Skeletal muscle tissue (tissue), 4 donors: ENCODE data around the gene C16orf95. TPM values are rescaled to one million over a fixed set of nuclear protein-coding genes. Genes with fewer than 3 reads are reported as not detected.

Source experiments
- H3K27ac ChIP-seq: one replicate; pipeline ENCODE4 v1.7.0; 2013; ENCODE audit warnings: mild to moderate bottlenecking, low read depth, low read length, inconsistent platforms
- H3K27me3 ChIP-seq, 3 donors: one replicate each; pipeline ENCODE4 v1.7.0; 2013; ENCODE audit warnings: low read length in 3 of 3; ENCODE audit not compliant: control insufficient read depth in 3 of 3, insufficient read depth in 3 of 3
- H3K36me3 ChIP-seq, 3 donors: one replicate each; pipeline ENCODE4 v1.7.0; 2013; ENCODE audit warnings: low read length in 3 of 3; ENCODE audit not compliant: control insufficient read depth in 3 of 3, insufficient read depth in 3 of 3
- H3K4me1 ChIP-seq, 3 donors: one replicate each; pipeline ENCODE4 v1.7.0; 2013; ENCODE audit warnings: low read length in 3 of 3, mild to moderate bottlenecking in 3 of 3; ENCODE audit not compliant: control insufficient read depth in 3 of 3, insufficient read depth in 3 of 3
- H3K4me3 ChIP-seq, 3 donors: one replicate each; pipeline ENCODE4 v1.7.0; 2013; ENCODE audit warnings: low read length in 3 of 3
- H3K9ac ChIP-seq, 3 donors: one replicate each; pipeline ENCODE4 v1.7.0; 2013; ENCODE audit warnings: low read length in 3 of 3, mild to moderate bottlenecking in 3 of 3, moderate library complexity in 2 of 3, low read depth in 1 of 3
- H3K9me3 ChIP-seq, 3 donors: one replicate each; pipeline ENCODE4 v1.7.0; 2013; ENCODE audit warnings: low read length in 3 of 3; ENCODE audit not compliant: control insufficient read depth in 3 of 3
- total RNA-seq: library from RNA; depleted of rRNA; stranded (reverse); fragments of >200 nt; gene quantifications from one replicate; pipeline ENCODE4 v1.2.3, GENCODE V29; 2014
- donor health status: Osteomylitis.

Gene C16orf95
- total RNA-seq, 1 donor from 2014 or later, result 2.6 TPM

DNA sequence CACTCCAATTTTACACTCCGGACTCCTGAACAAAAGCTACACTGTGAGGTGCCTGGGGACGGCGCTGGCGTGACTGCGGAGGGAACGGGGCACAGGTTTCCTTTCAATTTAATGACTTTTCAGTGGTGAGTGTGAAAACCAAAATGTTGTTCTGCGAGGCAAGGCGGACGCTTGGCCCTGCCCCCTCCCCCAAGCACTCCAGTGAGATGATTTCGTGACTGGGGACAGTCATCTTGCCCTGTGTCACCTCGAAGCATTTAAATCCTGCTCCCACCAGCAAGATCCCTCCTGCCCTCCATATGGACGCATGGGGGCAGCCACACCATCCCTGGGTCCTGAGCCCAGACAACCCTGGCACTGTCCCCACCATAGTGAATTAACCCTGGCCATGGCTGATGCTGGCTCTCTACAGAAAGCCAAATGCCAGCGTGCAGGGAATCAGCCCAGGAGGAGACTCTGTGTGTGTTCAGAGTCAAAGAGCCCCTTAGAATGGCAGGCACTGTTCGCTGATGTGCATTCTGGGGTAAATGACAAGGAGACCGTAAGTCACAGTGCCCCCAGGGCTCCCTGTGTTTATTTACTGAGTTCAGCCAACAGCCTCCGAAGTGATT, 41.0 kb downstream of the C16orf95 start:
- Histone ChIP-seq H3K4me3 (no peak overlapping the region), H3K9ac (no peak overlapping the region), H3K4me1 (peaks cover 0 to 2% (median 2%) of the 10 kb centered on the region in 3 donors), H3K27me3 (peaks cover 0 to 7% (median 3%) of the 10 kb centered on the region in 3 donors), H3K9me3 (no peaks in the 10 kb centered on the region), H3K36me3 (no peaks in the 10 kb centered on the region), H3K27ac (no peak overlapping the region)

- no peaks in the 10 kb centered on the region for H3K36me3 ChIP-seq
- H3K4me3 ChIP-seq, result no peak overlapping the region
- no peak overlapping the region for H3K27ac ChIP-seq
- H3K4me1 ChIP-seq, result peaks cover 0 to 2% (median 2%) of the 10 kb centered on the region in 3 donors
- H3K9me3 ChIP-seq, result no peaks in the 10 kb centered on the region
- H3K27me3 ChIP-seq, result peaks cover 0 to 7% (median 3%) of the 10 kb centered on the region in 3 donors
- no peak overlapping the region for H3K9ac ChIP-seq
Observed at GRCh38 chr16:87274794-87275193, 42.4 kb downstream of the C16orf95 start.

DNA sequence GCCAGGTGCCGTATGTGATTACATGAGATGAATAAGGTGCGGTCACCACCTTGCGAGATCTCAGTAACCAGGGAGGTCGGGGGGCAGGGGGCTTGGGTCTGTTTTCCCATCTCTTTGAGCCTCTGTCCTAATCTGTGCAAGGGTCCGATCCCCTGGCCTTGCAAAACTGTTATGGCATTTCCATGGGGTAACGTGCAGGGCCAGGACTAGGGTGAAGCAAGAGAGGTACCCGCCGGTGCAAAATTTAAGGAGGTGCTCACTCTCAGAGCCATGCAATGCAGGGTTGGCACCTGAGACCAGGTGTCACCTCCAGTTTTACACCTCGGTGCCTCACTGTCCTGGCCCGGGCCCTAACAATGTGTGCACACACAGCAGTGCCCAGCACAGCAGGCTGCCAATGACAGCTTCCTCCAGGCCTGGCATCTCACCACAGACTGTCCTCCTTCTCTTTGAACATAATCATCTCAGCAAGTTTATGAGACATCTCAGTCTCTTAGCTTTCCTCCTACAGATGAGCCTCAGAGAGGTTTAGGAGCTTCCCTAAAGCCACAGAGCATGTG, 43.6 kb downstream of the C16orf95 start:
- peaks cover 0 to 7% (median 3%) of the 10 kb centered on the region in 3 donors for H3K27me3 ChIP-seq
- H3K27ac ChIP-seq, result no peak overlapping the region
- H3K9ac ChIP-seq, result no peak overlapping the region
- H3K4me1 ChIP-seq, result no peaks in the 10 kb centered on the region
- no peaks in the 10 kb centered on the region for H3K9me3 ChIP-seq
- H3K4me3 ChIP-seq, result no peak overlapping the region
- no peaks in the 10 kb centered on the region for H3K36me3 ChIP-seq

- Histone ChIP-seq H3K27me3 (peaks cover 0 to 3% (median 3%) of the 10 kb centered on the region in 3 donors), H3K9me3 (no peaks in the 10 kb centered on the region), H3K27ac (no peak overlapping the region), H3K36me3 (no peaks in the 10 kb centered on the region), H3K4me1 (no peaks in the 10 kb centered on the region), H3K9ac (no peak overlapping the region), H3K4me3 (no peak overlapping the region)
Observed at GRCh38 chr16:87271256-87271655, 45.9 kb downstream of the C16orf95 start.

- Histone ChIP-seq H3K4me1 (no peaks in the 10 kb centered on the region), H3K9me3 (no peaks in the 10 kb centered on the region), H3K27me3 (no peaks in the 10 kb centered on the region), H3K36me3 (no peaks in the 10 kb centered on the region), H3K9ac (no peak overlapping the region), H3K27ac (no peak overlapping the region), H3K4me3 (no peak overlapping the region)
Observed at GRCh38 chr16:87267566-87267965, 49.6 kb downstream of the C16orf95 start.

- H3K27ac ChIP-seq, result no peak overlapping the region
- no peak overlapping the region for H3K9ac ChIP-seq
- H3K27me3 ChIP-seq, result no peaks in the 10 kb centered on the region
- H3K4me3 ChIP-seq, result no peak overlapping the region
- H3K36me3 ChIP-seq, result no peaks in the 10 kb centered on the region
- no peaks in the 10 kb centered on the region for H3K4me1 ChIP-seq
- no peaks in the 10 kb centered on the region for H3K9me3 ChIP-seq
Observed at GRCh38 chr16:87266846-87267245, 50.3 kb downstream of the C16orf95 start.

DNA sequence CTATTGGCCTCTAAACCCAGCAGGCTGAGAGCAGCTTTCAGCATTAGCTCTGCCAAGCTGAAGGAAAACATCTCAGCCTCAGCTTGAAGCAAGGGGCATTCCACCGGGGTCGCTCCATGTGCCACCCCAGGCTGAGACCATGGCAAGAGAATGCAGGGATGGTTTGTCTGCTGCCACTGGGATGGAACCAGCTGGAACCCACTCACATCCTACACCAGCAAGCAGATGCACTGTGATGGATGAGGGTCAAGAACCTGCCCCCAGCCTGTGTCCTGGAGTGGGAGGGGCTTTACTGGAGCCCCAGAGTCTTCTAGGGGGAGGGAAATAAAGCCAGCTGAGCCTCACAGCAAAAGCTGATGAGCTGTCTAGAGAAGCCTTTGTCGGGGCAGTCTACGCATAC, 51.9 kb downstream of the C16orf95 start:
- Histone ChIP-seq H3K9ac (no peak overlapping the region), H3K27me3 (no peaks in the 10 kb centered on the region), H3K4me1 (no peaks in the 10 kb centered on the region), H3K9me3 (no peaks in the 10 kb centered on the region), H3K4me3 (no peak overlapping the region), H3K36me3 (no peaks in the 10 kb centered on the region), H3K27ac (no peak overlapping the region)

- H3K36me3 ChIP-seq, result no peaks in the 10 kb centered on the region
- H3K9ac ChIP-seq, result no peak overlapping the region
- no peaks in the 10 kb centered on the region for H3K27me3 ChIP-seq
- H3K9me3 ChIP-seq, result no peaks in the 10 kb centered on the region
- H3K27ac ChIP-seq, result no peak overlapping the region
- no peaks in the 10 kb centered on the region for H3K4me1 ChIP-seq
- no peak overlapping the region for H3K4me3 ChIP-seq
Observed at GRCh38 chr16:87264634-87265033, 52.6 kb downstream of the C16orf95 start.

DNA sequence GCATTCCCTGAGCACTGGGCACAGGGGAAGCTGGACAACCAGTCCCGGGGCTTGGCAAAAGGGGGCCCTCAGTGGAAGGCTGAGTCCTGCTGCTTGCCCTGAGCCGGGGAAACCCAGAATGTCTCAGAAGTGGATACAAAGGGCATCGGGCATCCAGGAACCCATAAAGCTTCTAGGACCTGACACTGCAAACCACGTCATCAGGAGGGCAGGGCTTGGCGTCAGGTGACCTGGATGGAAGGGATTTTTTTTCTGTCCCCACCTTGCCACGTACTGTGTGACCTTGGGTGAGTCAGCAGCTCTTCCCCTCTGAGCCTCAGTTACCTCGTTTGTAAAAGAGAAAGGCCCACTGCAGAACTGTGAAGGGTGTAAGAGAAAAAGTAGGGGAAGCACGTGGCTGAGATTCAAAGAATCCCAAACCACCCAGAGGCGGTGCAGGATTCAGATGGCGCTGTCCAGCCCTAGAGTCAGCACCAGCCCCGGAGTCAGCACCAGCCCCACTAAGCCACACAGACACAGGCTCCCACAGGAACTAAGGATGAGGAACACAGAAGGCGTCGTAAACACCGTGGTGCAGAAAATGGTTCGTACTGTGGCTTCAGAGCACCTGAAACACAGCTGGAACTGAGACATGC, 53.7 kb downstream of the C16orf95 start:
- Histone ChIP-seq H3K27ac (no peak overlapping the region), H3K4me3 (no peak overlapping the region), H3K9ac (no peak overlapping the region), H3K4me1 (no peaks in the 10 kb centered on the region), H3K36me3 (no peaks in the 10 kb centered on the region), H3K27me3 (no peaks in the 10 kb centered on the region), H3K9me3 (no peaks in the 10 kb centered on the region)

DNA sequence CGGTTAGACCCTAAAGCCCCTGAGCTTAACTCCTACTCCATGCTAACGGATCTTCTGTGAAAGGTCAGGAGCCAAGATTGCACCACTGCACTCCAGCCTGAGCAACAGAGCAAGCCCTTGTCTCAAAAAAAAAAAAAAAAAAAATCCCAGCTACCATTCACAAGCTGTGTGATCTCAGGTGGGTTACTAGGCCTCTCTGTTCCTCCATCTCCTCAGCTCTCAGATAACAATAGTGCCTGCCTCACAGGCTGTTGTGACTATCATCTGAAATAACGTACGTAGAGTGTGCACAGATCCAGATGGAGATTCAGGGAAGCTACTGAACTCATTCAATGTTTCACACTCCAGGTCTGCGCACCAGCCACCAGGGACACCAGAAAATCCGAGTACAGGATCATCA, 57.8 kb downstream of the C16orf95 start:
- Histone ChIP-seq H3K4me1 (no peaks in the 10 kb centered on the region), H3K27ac (no peak overlapping the region), H3K9ac (no peak overlapping the region), H3K4me3 (no peak overlapping the region), H3K36me3 (no peaks in the 10 kb centered on the region), H3K27me3 (no peaks in the 10 kb centered on the region), H3K9me3 (no peaks in the 10 kb centered on the region)
